ENCODE data around the gene RSRP1.

- TF ChIP-seq CTCF (conservative IDR thresholded peaks at IDR 0.05): no peak
- TF ChIP-seq EZH2 (IDR thresholded peaks at IDR 0.05; ENCODE audit: low read depth): no peak
Observed at GRCh38 chr1:25256578-25256965, 9.3 kb upstream of the RSRP1 start.

Measured in PC-9 (cell line).